Measurements from ENCODE around the gene MSANTD2.

DNA sequence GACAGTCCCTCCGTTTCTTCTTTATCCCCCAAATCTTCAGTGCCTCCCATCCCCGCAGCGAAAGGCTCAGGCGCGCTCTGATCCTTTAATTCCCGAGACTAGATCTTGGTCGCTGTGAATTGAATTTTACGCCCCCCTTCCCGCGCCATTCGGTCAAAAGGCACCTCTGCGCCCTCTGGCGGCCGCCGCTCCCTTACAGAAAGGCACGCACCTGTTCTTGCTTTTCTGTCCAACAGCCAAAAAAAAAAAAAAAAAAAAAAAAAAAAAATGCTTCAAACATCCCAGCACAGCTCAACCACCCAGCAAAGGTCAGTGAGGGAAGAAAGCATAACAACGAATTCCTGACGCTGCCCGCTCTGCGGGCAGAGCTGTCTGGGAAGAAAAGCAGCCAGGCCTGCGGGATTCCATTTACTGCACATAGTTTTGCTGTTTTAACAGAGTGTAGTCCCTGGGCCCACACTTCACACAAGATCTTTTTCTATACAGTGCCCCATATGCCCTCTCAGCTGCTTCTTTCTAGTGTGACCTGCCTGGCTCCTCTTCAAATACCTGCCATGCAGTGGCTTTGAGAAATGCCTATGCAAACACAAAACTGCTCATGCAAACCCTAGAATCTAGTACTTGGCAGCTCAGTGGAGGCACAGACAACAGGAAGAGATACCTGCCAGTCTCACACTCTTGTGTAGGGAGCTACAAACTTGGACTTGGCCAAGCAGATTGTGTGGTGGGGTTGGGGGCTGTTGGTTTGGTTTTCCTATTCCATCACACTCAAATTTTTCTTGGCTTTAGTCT, 36.9 kb downstream of the MSANTD2 start:
- TF ChIP-seq YY1 (IDR thresholded peaks at IDR 0.05; ENCODE audit: low read depth) (no peak), FOXM1 (IDR thresholded peaks at IDR 0.05; ENCODE audit: borderline replicate concordance, low read depth) (no peak), REST (IDR thresholded peaks at IDR 0.05; ENCODE audit: low read depth) (no peak), ZBTB7A (IDR thresholded peaks at IDR 0.05; ENCODE audit: low read depth) (0 out of 2 replicates have a peak, but pooled peaks have one; percentile 59), EP300 (IDR thresholded peaks at IDR 0.05; ENCODE audit: borderline replicate concordance) (no peak)
